IMR-90 (cell line): ENCODE data around the gene TENM4. TPM values are rescaled to one million over a fixed set of nuclear protein-coding genes. Genes with fewer than 3 reads are reported as not detected.

Experiments used
- ATAC-seq: fragments of 200-7000 bp; cut with Tn5 transposase; 2 replicates; pipeline ENCODE4 v1.9.1; 2020; ENCODE audit warnings: low read depth, mild to moderate bottlenecking, moderate library complexity
- BruUV-seq: library from RNA; stranded (reverse); fragments of 400-500 nt; replicated peaks from 2 replicates; lab custom pipeline; 2021; lab: Mats Ljungman, UMichigan
- CTCF ChIA-PET: fragments of 300-600 bp; formaldehyde crosslinking; extraction: SDS; loops from one replicate; lab custom pipeline; 2021; ENCODE audit warnings: antibody characterized with exemption; lab: Yijun Ruan, JAX
- POLR2A ChIA-PET: fragments of 300-600 bp; sonication (Branson Sonifier 250); formaldehyde crosslinking; loops from one replicate; lab custom pipeline; 2022; ENCODE audit warnings: antibody characterized with exemption; ENCODE audit not compliant: unreplicated experiment; lab: Charles Lee
- DNase-seq: peaks from one replicate; pipeline ENCODE4 v3.0.0; 2013
- H2AFZ ChIP-seq: replicated peaks from 2 replicates; pipeline ENCODE3; 2013; ENCODE audit warnings: low read length, mild to moderate bottlenecking; ENCODE audit not compliant: poor library complexity
- H2AK5ac ChIP-seq: 2 replicates; pipeline ENCODE4 v1.6.1; 2013; ENCODE audit warnings: low read depth, low read length, inconsistent platforms
- H2AK9ac ChIP-seq: replicated peaks from 2 replicates; pipeline ENCODE3; 2013; ENCODE audit warnings: mild to moderate bottlenecking, low read depth, low read length, moderate library complexity; ENCODE audit not compliant: poor library complexity
- H2BK120ac ChIP-seq: 2 replicates; pipeline ENCODE4 v1.6.1; 2013; ENCODE audit warnings: low read depth, low read length, inconsistent platforms
- H2BK15ac ChIP-seq: 3 replicates; pipeline ENCODE4 v1.6.1; 2013; ENCODE audit warnings: low read depth, low read length, inconsistent platforms
- H2BK20ac ChIP-seq: 2 replicates; pipeline ENCODE4 v1.6.1; 2013; ENCODE audit warnings: low read depth, mild to moderate bottlenecking, inconsistent platforms, low read length, moderate library complexity
- H2BK5ac ChIP-seq: 2 replicates; pipeline ENCODE4 v1.6.1; 2013; ENCODE audit warnings: mild to moderate bottlenecking, low read depth, low read length, inconsistent platforms; ENCODE audit not compliant: poor library complexity, severe bottlenecking
- H3K14ac ChIP-seq: replicated peaks from 2 replicates; pipeline ENCODE4 v1.6.1; 2013; ENCODE audit warnings: low read depth, low read length, inconsistent platforms
- H3K18ac ChIP-seq: 2 replicates; pipeline ENCODE4 v1.6.1; 2013; ENCODE audit warnings: low read depth, low read length, control low read depth
- H3K23ac ChIP-seq: 2 replicates; pipeline ENCODE4 v1.6.1; 2013; ENCODE audit warnings: low read depth, low read length, inconsistent platforms
- H3K27ac ChIP-seq: 2 replicates; pipeline ENCODE4 v1.5.1; 2013; ENCODE audit warnings: mild to moderate bottlenecking, control low read depth, low read length; ENCODE audit not compliant: insufficient read depth
- H3K27me3 ChIP-seq: 2 replicates; pipeline ENCODE4 v1.6.1; 2013; ENCODE audit warnings: low read length; ENCODE audit not compliant: control insufficient read depth, insufficient read depth
- H3K36me3 ChIP-seq: 2 replicates; pipeline ENCODE4 v1.6.1; 2013; ENCODE audit warnings: low read length, mixed read lengths; ENCODE audit not compliant: control insufficient read depth, insufficient read depth
- H3K4ac ChIP-seq: 2 replicates; pipeline ENCODE4 v1.6.1; 2013; ENCODE audit warnings: low read depth, low read length, inconsistent platforms
- H3K4me1 ChIP-seq: 2 replicates; pipeline ENCODE4 v1.6.1; 2013; ENCODE audit warnings: low read length, mixed read lengths; ENCODE audit not compliant: control insufficient read depth, insufficient read depth
- H3K4me2 ChIP-seq: 2 replicates; pipeline ENCODE4 v1.6.1; 2013; ENCODE audit warnings: low read depth, mild to moderate bottlenecking, control low read depth, low read length, moderate library complexity
- H3K4me3 ChIP-seq: 2 replicates; pipeline ENCODE4 v1.5.1; 2013; ENCODE audit warnings: low read depth, mild to moderate bottlenecking, control low read depth, low read length, moderate library complexity; ENCODE audit not compliant: insufficient read depth
- H3K56ac ChIP-seq: 2 replicates; pipeline ENCODE4 v1.6.1; 2013; ENCODE audit warnings: low read length, inconsistent platforms; ENCODE audit not compliant: insufficient read depth; ENCODE audit errors: extremely low read depth
- H3K79me1 ChIP-seq, 2 experiments: 2 replicates each; pipeline ENCODE4 v1.6.1; 2013; ENCODE audit warnings: low read length in 2 of 2, inconsistent platforms in 1 of 2, low read depth in 1 of 2
- H3K9ac ChIP-seq: 2 replicates; pipeline ENCODE4 v1.6.1; 2013; ENCODE audit warnings: low read depth, low read length, control low read depth
- H3K9me1 ChIP-seq: 2 replicates; pipeline ENCODE4 v1.6.1; 2013; ENCODE audit warnings: low read length, inconsistent platforms; ENCODE audit not compliant: insufficient read depth
- H3K9me3 ChIP-seq: 2 replicates; pipeline ENCODE4 v1.6.1; 2013; ENCODE audit warnings: low read length; ENCODE audit not compliant: control insufficient read depth, insufficient read depth
- H4K20me1 ChIP-seq: 2 replicates; pipeline ENCODE4 v1.6.1; 2013; ENCODE audit warnings: low read length, inconsistent platforms; ENCODE audit not compliant: insufficient read depth
- H4K5ac ChIP-seq: 2 replicates; pipeline ENCODE4 v1.6.1; 2013; ENCODE audit warnings: mild to moderate bottlenecking, low read depth, low read length, control low read depth
- H4K8ac ChIP-seq, 2 experiments: 2 replicates each; pipeline ENCODE4 v1.6.1; 2013; ENCODE audit warnings: low read depth in 2 of 2, low read length in 2 of 2, control low read depth in 1 of 2, inconsistent platforms in 1 of 2
- H4K91ac ChIP-seq: 2 replicates; pipeline ENCODE4 v1.6.1; 2013; ENCODE audit warnings: low read depth, low read length, inconsistent platforms; ENCODE audit not compliant: insufficient read depth
- NFE2L2 ChIP-seq: fragments of 150-350 bp; IDR thresholded peaks from 2 replicates; pipeline ENCODE4 v1.6.1; 2016; ENCODE audit warnings: low read depth, mild to moderate bottlenecking, low read length
- POLR2A ChIP-seq: IDR thresholded peaks from 2 replicates; pipeline ENCODE4 v1.6.1; 2012; ENCODE audit warnings: mild to moderate bottlenecking, low read depth, low read length
- whole genome bisulfite sequencing, 2 experiments: methylation state at CpG; one replicate each; pipeline versions ENCODE4 v1.1.5 to v1.1.7; 2013; ENCODE audit warnings: missing lambda C conversion rate in 2 of 2; ENCODE audit not compliant: insufficient read length in 1 of 2; ENCODE audit errors: extremely low coverage in 2 of 2; 5-methylcytosine and 5-hydroxymethylcytosine counted together
- dilution Hi-C: fragments of 300-500 bp; cut with HindIII; formaldehyde crosslinking; loops from one replicate; pipeline ENCODE4 v1.14.3; 2018; ENCODE audit warnings: low sequenced_read_pairs; ENCODE audit not compliant: unreplicated experiment
- in situ Hi-C: fragments of 300-500 bp; cut with MboI; formaldehyde crosslinking; loops from 3 replicates; pipeline ENCODE4 v1.14.3; 2019; ENCODE audit warnings: low sequenced_read_pairs, inconsistent platforms, mixed read lengths
- intact Hi-C: fragments of 100-400 bp; cut with micrococcal nuclease; formaldehyde crosslinking; loops from 2 replicates; pipeline ENCODE4 v1.10.0; 2022
- polyA plus RNA-seq, 3 experiments: library from polyadenylated mRNA; depleted of rRNA; stranded (reverse); fragments of >200 nt; gene quantifications; 2 replicates each; pipeline ENCODE4 v1.2.3, GENCODE V29; 2012; ENCODE audit warnings: low replicate concordance in 1 of 3
- total RNA-seq: library from RNA; depleted of rRNA; stranded (reverse); fragments of >200 nt; gene quantifications from 2 replicates; pipeline ENCODE4 v1.2.3, GENCODE V29; 2012

Gene TENM4
- total and polyA plus RNA-seq, 2 of the 4 experiments (the other 2 are of a cell fraction): 7.4 to 9.0 TPM

GRCh38 chr11:79377406-79377805, 63.4 kb downstream of the TENM4 start:
- BruUV-seq: no TSS peak
- Histone ChIP-seq H2AFZ (no peak overlapping the region), H3K23ac (no peak overlapping the region), H2BK20ac (no peak overlapping the region), H3K9me3 (peaks cover 5% of the 10 kb centered on the region), H3K36me3 (no peaks in the 10 kb centered on the region), H3K4me2 (no peak overlapping the region), H3K18ac (no peak overlapping the region), H3K9me1 (no peaks in the 10 kb centered on the region; the same call in 1 of the 2 replicates), H2BK5ac (no peak overlapping the region), H4K20me1 (0 out of 2 replicates have a peak, but pooled peaks cover 7% of the 10 kb centered on the region), H4K5ac (no peak overlapping the region), H4K8ac (no peak overlapping the region), H3K4me3 (no peak overlapping the region), H4K91ac (no peak overlapping the region), H2BK15ac (no peak overlapping the region), H2AK9ac (no peak overlapping the region), H3K27me3 (no peaks in the 10 kb centered on the region), H3K79me1 (peaks cover 3 to 8% of the 10 kb centered on the region in 2 experiments; a peak in 2 of 4 replicates), H3K4me1 (no peaks in the 10 kb centered on the region), H3K27ac (no peak overlapping the region), H3K56ac (no peak overlapping the region), H2BK120ac (no peak overlapping the region), H2AK5ac (no peak overlapping the region), H3K14ac (no peak overlapping the region), H3K4ac (no peak overlapping the region), H3K9ac (no peak overlapping the region)
- CTCF ChIA-PET: interaction anchor here (0.7 kb wide), 1 partner anchor 48 kb away, joined by 3 read pairs; no protein-coding TSS in a partner anchor
- TF ChIP-seq POLR2A (no peak), NFE2L2 (no peak)
- POLR2A ChIA-PET: no interaction called here
- in situ Hi-C loops: no loop called here
- intact Hi-C loops: no loop called here
- dilution Hi-C loops: no loop called here
- no CpG with 5 or more reads among the region's 2 CpGs for WGBS, 2 experiments
- DNase-seq: no peak
- no peak for ATAC-seq
